GM19023 (cell line): ENCODE results near the gene AVP.
"Not testable (repeated sequence)": the region's sequence is repeated elsewhere in the genome, so short reads cannot be mapped to it uniquely, and the experiment has no call there.

Source experiments
- ATAC-seq: cut with Tn5 transposase; IDR thresholded peaks from one replicate; pipeline ENCODE4 v1.9.1; 2021; ENCODE audit warnings: mild to moderate bottlenecking, moderate library complexity; ENCODE audit not compliant: unreplicated experiment

AVP gene

GRCh38 chr20:3084283-3084985 lies at the start of gene AVP:
TSS of gene AVP (minus strand) at chr20:3084724. CDS start at chr20:3084674, 50 bp downstream.
- ATAC-seq = no peak

GRCh38 chr20:3134151-3134550 lies 49.6 kb upstream of the AVP start:
- ATAC-seq = no peak

- no peak for ATAC-seq
Observed at GRCh38 chr20:3133155-3133554, 48.6 kb upstream of the AVP start.

- ATAC-seq = no peak
Observed at GRCh38 chr20:3130051-3130600, 45.6 kb upstream of the AVP start.

GRCh38 chr20:3129094-3129493 lies 44.6 kb upstream of the AVP start:
- ATAC-seq = no peak

- ATAC-seq = no peak
Observed at GRCh38 chr20:3128275-3128984, 43.9 kb upstream of the AVP start.

- no peak for ATAC-seq
Observed at GRCh38 chr20:3126527-3126859, 42.0 kb upstream of the AVP start.

GRCh38 chr20:3125776-3126526 lies 41.4 kb upstream of the AVP start:
- not testable (repeated sequence) for ATAC-seq

- ATAC-seq = not testable (repeated sequence)
Observed at GRCh38 chr20:3124773-3125560, 40.4 kb upstream of the AVP start.

- ATAC-seq = not testable (repeated sequence)
Observed at GRCh38 chr20:3124163-3124562, 39.6 kb upstream of the AVP start.

- ATAC-seq = no peak
Observed at GRCh38 chr20:3123542-3123941, 39.0 kb upstream of the AVP start.

- no peak for ATAC-seq
Observed at GRCh38 chr20:3121955-3122610, 37.6 kb upstream of the AVP start.

- ATAC-seq = no peak
Observed at GRCh38 chr20:3121271-3121911, 36.9 kb upstream of the AVP start.

- no peak for ATAC-seq
Observed at GRCh38 chr20:3119044-3119443, 34.5 kb upstream of the AVP start.

- ATAC-seq = not testable (repeated sequence)
Observed at GRCh38 chr20:3117839-3118379, 33.4 kb upstream of the AVP start.

GRCh38 chr20:3116341-3116740 lies 31.8 kb upstream of the AVP start:
- ATAC-seq = no peak

- no peak for ATAC-seq
Observed at GRCh38 chr20:3115190-3116107, 30.9 kb upstream of the AVP start.

- no peak for ATAC-seq
Observed at GRCh38 chr20:3111995-3112394, 27.5 kb upstream of the AVP start.
